ENCODE data around the gene SMPD4. TPM values are rescaled to one million over a fixed set of nuclear protein-coding genes. Genes with fewer than 3 reads are reported as not detected.
"Not testable (repeated sequence)": the region's sequence is repeated elsewhere in the genome, so short reads cannot be mapped to it uniquely, and the experiment has no call there.

SMPD4 gene
- 10 to 100 TPM; 27.6 to 46.4 TPM for total RNA-seq
- 10 to 100 TPM; 27.3 to 29.5 TPM for polyA plus RNA-seq
- long read RNA-seq, donor 1, full-length matches to known transcripts: 5 of 5 reads
- long read RNA-seq, donor 1, partial matches to known transcripts: 0 of 5 reads
- long read RNA-seq, donor 1, other reads (novel, unspliced or antisense): 0 of 5 reads
- long read RNA-seq, donor 2: 0 reads
- long read RNA-seq, donor 3, full-length matches to known transcripts: 6 of 379 reads
- long read RNA-seq, donor 3, partial matches to known transcripts: 99 of 379 reads
- long read RNA-seq, donor 3, other reads (novel, unspliced or antisense): 274 of 379 reads
- long read RNA-seq, donor 4, full-length matches to known transcripts: 1 of 1 reads
- long read RNA-seq, donor 4, partial matches to known transcripts: 0 of 1 reads
- long read RNA-seq, donor 4, other reads (novel, unspliced or antisense): 0 of 1 reads
- long read RNA-seq, donor 5, full-length matches to known transcripts: 8 of 13 reads
- long read RNA-seq, donor 5, partial matches to known transcripts: 5 of 13 reads
- long read RNA-seq, donor 5, other reads (novel, unspliced or antisense): 0 of 13 reads

DNA sequence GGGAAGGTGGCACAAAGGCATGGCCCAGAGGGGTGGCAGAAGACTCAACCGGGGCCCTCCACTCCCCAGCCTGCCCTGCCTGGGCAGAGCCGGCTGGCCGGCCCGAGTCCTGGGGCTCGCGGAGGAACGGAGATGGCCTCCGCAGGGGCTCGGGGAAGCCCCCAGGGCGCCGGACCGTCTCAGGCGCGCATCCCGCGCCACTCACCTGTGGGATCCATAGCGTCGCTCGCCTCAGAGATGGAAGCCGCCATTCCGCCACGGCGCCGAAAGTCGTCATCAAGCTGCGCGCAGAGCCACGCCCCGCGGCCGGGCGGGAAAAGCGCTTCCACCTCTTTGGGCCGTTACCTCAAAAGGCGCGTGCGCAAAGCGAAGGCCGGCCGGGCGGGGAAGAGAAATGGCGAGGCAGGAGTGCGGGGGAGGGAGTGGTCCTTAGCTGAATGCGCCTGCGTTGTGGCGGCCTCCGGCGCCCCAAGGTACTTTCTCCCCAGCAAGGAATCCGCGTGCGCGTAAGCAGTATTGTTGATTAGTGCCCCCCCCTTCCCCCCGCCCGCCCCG lies at the start of gene SMPD4:
SMPD4 (minus strand) TSS at position 278 of the 555 bp plus-strand sequence. CDS start 5,010 bp downstream, outside the sequence.
- H3K9me3 ChIP-seq (ENCODE audit: control insufficient read depth in 4 of 4, insufficient read depth in 3 of 4, low read length in 3 of 4): no peaks in the 10 kb centered on the region
- H3K4me1 ChIP-seq (ENCODE audit: control insufficient read depth in 5 of 5, insufficient read depth in 5 of 5, low read length in 5 of 5): peaks cover 0 to 17% (median 7%) of the 10 kb centered on the region in 5 donors
- H3K9ac ChIP-seq (ENCODE audit: insufficient read depth in 1 of 2, low read length in 2 of 2): peak within 1 kb of the TSS; percentile 76 to 96
- peaks cover 0 to 5% (median 3%) of the 10 kb centered on the region in 4 donors for H3K36me3 ChIP-seq (ENCODE audit: control insufficient read depth in 4 of 4, insufficient read depth in 4 of 4, low read length in 4 of 4)
- 0% methylated on average over 53 to 55 of the region's 55 CpGs for WGBS, 2 donors
- no peaks in the 10 kb centered on the region for H3K27me3 ChIP-seq (ENCODE audit: control insufficient read depth in 3 of 3, insufficient read depth in 3 of 3, low read length in 2 of 3)
- DNase-seq (peak; percentile 98 to 99 (median 99)), ATAC-seq (ENCODE audit: insufficient read depth, low FRiP score) (peak; percentile 95)
- H3K27ac ChIP-seq (ENCODE audit: low read depth in 1 of 2, low read length in 1 of 2): peak within 1 kb of the TSS; percentile 93 to 97
- H3K4me3 ChIP-seq: peak within 1 kb of the TSS; percentile 99
- no peak for TF ChIP-seq CTCF (IDR thresholded peaks at IDR 0.05; ENCODE audit: control extremely low read depth, extremely low read depth)

GRCh38 chr2:130230907-130231306 lies 49.5 kb upstream of the SMPD4 start:
- not testable (repeated sequence) for H3K27ac ChIP-seq (ENCODE audit: low read depth in 1 of 2, low read length in 1 of 2); H3K4me1 ChIP-seq (ENCODE audit: control insufficient read depth in 5 of 5, insufficient read depth in 5 of 5, low read length in 5 of 5); H3K36me3 ChIP-seq (ENCODE audit: control insufficient read depth in 4 of 4, insufficient read depth in 4 of 4, low read length in 4 of 4); H3K27me3 ChIP-seq (ENCODE audit: control insufficient read depth in 3 of 3, insufficient read depth in 3 of 3, low read length in 2 of 3); DNase-seq; H3K9ac ChIP-seq (ENCODE audit: insufficient read depth in 1 of 2, low read length in 2 of 2); H3K4me3 ChIP-seq; H3K9me3 ChIP-seq (ENCODE audit: control insufficient read depth in 4 of 4, insufficient read depth in 3 of 4, low read length in 3 of 4); ATAC-seq (ENCODE audit: insufficient read depth, low FRiP score)
- WGBS, 2 donors: 94 to 95% methylated on average over 15 of the region's 15 CpGs

DNA sequence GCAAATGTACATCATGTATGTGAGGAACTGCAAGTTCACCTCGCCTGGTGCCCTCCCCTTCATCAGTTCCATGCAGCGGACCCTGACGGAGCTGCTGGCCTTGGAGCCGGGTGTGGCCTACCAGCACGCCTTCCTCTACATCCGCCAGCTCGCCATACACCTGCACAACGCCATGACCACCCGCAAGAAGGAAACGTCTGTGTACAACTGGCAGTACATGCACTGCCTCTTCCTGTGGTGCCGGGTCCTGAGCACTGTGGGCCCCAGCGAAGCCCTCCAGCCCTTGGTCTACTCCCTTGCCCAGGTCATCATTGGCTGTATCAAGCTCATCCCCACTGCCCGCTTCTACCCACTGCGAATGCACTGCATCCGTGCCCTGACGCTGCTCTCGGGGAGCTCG lies 49.0 kb upstream of the SMPD4 start:
- not testable (repeated sequence) for H3K36me3 ChIP-seq (ENCODE audit: control insufficient read depth in 4 of 4, insufficient read depth in 4 of 4, low read length in 4 of 4); H3K27me3 ChIP-seq (ENCODE audit: control insufficient read depth in 3 of 3, insufficient read depth in 3 of 3, low read length in 2 of 3); H3K4me1 ChIP-seq (ENCODE audit: control insufficient read depth in 5 of 5, insufficient read depth in 5 of 5, low read length in 5 of 5); H3K9ac ChIP-seq (ENCODE audit: insufficient read depth in 1 of 2, low read length in 2 of 2); H3K9me3 ChIP-seq (ENCODE audit: control insufficient read depth in 4 of 4, insufficient read depth in 3 of 4, low read length in 3 of 4); DNase-seq; H3K27ac ChIP-seq (ENCODE audit: low read depth in 1 of 2, low read length in 1 of 2); H3K4me3 ChIP-seq; ATAC-seq (ENCODE audit: insufficient read depth, low FRiP score)
- 94% methylated on average over 15 to 18 of the region's 18 CpGs for WGBS, 2 donors

- not testable (repeated sequence) for H3K4me3 ChIP-seq; ATAC-seq (ENCODE audit: insufficient read depth, low FRiP score); H3K9ac ChIP-seq (ENCODE audit: insufficient read depth in 1 of 2, low read length in 2 of 2); H3K27ac ChIP-seq (ENCODE audit: low read depth in 1 of 2, low read length in 1 of 2); H3K9me3 ChIP-seq (ENCODE audit: control insufficient read depth in 4 of 4, insufficient read depth in 3 of 4, low read length in 3 of 4); H3K27me3 ChIP-seq (ENCODE audit: control insufficient read depth in 3 of 3, insufficient read depth in 3 of 3, low read length in 2 of 3); H3K36me3 ChIP-seq (ENCODE audit: control insufficient read depth in 4 of 4, insufficient read depth in 4 of 4, low read length in 4 of 4); H3K4me1 ChIP-seq (ENCODE audit: control insufficient read depth in 5 of 5, insufficient read depth in 5 of 5, low read length in 5 of 5)
- peak; percentile 33 to 69 (median 34) for DNase-seq
- WGBS, 2 donors: 43 to 53% methylated on average over 44 to 48 of the region's 48 CpGs
These were observed 47.7 kb upstream of the SMPD4 start for GRCh38 chr2:130229161-130229510.

- 82 to 87% methylated on average over 64 to 69 of the region's 69 CpGs for WGBS, 2 donors
- not testable (repeated sequence) for H3K9ac ChIP-seq (ENCODE audit: insufficient read depth in 1 of 2, low read length in 2 of 2); DNase-seq; ATAC-seq (ENCODE audit: insufficient read depth, low FRiP score); H3K4me3 ChIP-seq; H3K4me1 ChIP-seq (ENCODE audit: control insufficient read depth in 5 of 5, insufficient read depth in 5 of 5, low read length in 5 of 5); H3K36me3 ChIP-seq (ENCODE audit: control insufficient read depth in 4 of 4, insufficient read depth in 4 of 4, low read length in 4 of 4); H3K9me3 ChIP-seq (ENCODE audit: control insufficient read depth in 4 of 4, insufficient read depth in 3 of 4, low read length in 3 of 4); H3K27me3 ChIP-seq (ENCODE audit: control insufficient read depth in 3 of 3, insufficient read depth in 3 of 3, low read length in 2 of 3); H3K27ac ChIP-seq (ENCODE audit: low read depth in 1 of 2, low read length in 1 of 2)
These were observed 47.2 kb upstream of the SMPD4 start for GRCh38 chr2:130228467-130229160.

DNA sequence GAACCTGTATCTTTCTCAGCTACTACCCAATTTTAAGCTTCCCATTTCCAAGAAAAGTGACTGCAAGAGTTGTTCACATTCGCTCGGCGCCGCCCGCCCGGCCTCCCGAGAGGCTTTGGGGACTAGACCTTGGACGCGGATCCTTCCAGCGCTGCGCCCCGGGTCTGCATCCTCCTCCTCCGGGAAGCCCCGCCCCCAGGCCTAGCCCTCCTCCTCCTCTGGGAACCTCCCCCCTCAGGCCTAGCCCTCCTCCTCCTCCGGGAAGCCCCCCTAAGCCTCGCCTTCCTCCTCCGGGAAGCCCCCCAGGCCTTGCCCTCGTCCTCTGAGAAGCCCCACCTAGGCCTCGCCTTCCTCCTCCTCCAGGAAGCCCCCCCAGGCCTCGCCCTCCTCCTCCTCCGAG lies 46.6 kb upstream of the SMPD4 start:
- H3K9me3 ChIP-seq (ENCODE audit: control insufficient read depth in 4 of 4, insufficient read depth in 3 of 4, low read length in 3 of 4); H3K36me3 ChIP-seq (ENCODE audit: control insufficient read depth in 4 of 4, insufficient read depth in 4 of 4, low read length in 4 of 4); DNase-seq; H3K27ac ChIP-seq (ENCODE audit: low read depth in 1 of 2, low read length in 1 of 2); ATAC-seq (ENCODE audit: insufficient read depth, low FRiP score); H3K27me3 ChIP-seq (ENCODE audit: control insufficient read depth in 3 of 3, insufficient read depth in 3 of 3, low read length in 2 of 3); H3K9ac ChIP-seq (ENCODE audit: insufficient read depth in 1 of 2, low read length in 2 of 2); H3K4me1 ChIP-seq (ENCODE audit: control insufficient read depth in 5 of 5, insufficient read depth in 5 of 5, low read length in 5 of 5); H3K4me3 ChIP-seq: not testable (repeated sequence)
- 93 to 94% methylated on average over 19 to 21 of the region's 21 CpGs for WGBS, 2 donors

DNA sequence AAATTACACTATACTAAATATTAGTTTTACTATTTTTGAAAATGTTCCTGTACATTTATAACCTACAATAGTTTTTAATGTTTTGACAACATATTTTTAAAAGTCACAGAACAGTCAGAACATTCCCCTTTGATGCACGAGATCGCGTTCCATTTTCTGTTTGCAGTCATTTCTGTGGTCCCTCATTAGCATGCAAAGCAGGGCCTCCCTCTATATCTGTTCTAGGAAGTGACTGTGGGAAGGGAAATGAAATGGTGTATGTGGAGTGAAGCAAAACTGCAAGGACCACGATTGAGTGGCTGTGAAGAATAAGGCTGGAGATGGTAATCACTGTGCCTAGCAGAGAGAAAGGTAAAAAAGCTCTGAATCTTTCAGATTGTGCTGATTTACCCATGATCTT lies 41.1 kb upstream of the SMPD4 start:
- not testable (repeated sequence) for H3K27me3 ChIP-seq (ENCODE audit: control insufficient read depth in 3 of 3, insufficient read depth in 3 of 3, low read length in 2 of 3); H3K9ac ChIP-seq (ENCODE audit: insufficient read depth in 1 of 2, low read length in 2 of 2); H3K4me3 ChIP-seq; H3K9me3 ChIP-seq (ENCODE audit: control insufficient read depth in 4 of 4, insufficient read depth in 3 of 4, low read length in 3 of 4); ATAC-seq (ENCODE audit: insufficient read depth, low FRiP score); DNase-seq; H3K27ac ChIP-seq (ENCODE audit: low read depth in 1 of 2, low read length in 1 of 2); H3K4me1 ChIP-seq (ENCODE audit: control insufficient read depth in 5 of 5, insufficient read depth in 5 of 5, low read length in 5 of 5); H3K36me3 ChIP-seq (ENCODE audit: control insufficient read depth in 4 of 4, insufficient read depth in 4 of 4, low read length in 4 of 4)
- 37 to 43% methylated on average over 4 of the region's 4 CpGs for WGBS, 2 donors
